ENCODE results near the gene SCN1B.
A peak's percentile ranks its signal among the peaks of the same experiment; 100 is the strongest.

The SCN1B gene

DNA sequence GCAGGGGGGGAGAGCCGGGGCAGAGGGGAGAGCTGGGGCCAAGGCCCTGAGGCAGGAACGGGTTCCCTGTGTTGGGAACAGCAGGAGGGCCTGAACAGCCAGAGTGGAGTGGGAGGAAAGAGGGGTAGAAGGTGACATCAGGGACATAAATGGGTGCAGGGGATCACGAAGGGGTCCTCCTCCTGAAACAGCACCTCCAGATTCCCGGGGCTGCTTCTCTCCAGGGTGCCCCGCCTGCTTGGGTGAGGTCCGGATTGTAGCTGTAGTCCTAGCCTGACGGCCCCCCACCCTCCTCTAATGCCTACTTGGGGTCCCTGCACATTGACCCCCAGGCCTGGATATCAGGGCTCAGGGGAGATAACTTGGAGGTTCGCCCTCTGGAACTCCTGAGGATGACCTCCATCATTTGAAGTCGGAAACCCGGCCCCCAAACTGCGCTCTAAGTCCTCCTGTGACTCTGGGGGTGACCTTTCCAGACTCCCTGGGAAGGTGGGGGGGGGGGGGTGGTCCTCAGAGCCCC is 473 bp upstream of the SCN1B start:
- Histone ChIP-seq H3K9me3 (replicated peaks in 1 of 2; ENCODE audit: control insufficient read depth in 2 of 2, insufficient read depth in 1 of 2, low read depth in 1 of 2, low read length in 2 of 2) (no peaks in the 10 kb centered on the region), H3K23ac (ENCODE audit: low read depth, low read length, poor library complexity) (peak overlapping the region; percentile 91), H3K4me1 (ENCODE audit: control insufficient read depth in 2 of 2, insufficient read depth in 1 of 2, low read depth in 1 of 2, low read length in 2 of 2) (peaks cover 0 to 7% of the 10 kb centered on the region in 2 donors), H2AFZ (ENCODE audit: low read length) (peak overlapping the region; percentile 92), H3K9ac (ENCODE audit: low read depth, low read length, poor library complexity) (no peak overlapping the region), H3K27ac (replicated peaks; ENCODE audit: low read length) (no peak overlapping the region), H2BK5ac (ENCODE audit: low read length) (peak overlapping the region; percentile 53), H3K4ac (ENCODE audit: low read length) (no peak overlapping the region), H3K18ac (ENCODE audit: low read length) (peak overlapping the region; percentile 80), H3K14ac (ENCODE audit: low read length) (no peak overlapping the region), H3K36me3 (replicated peaks in 1 of 2; ENCODE audit: control insufficient read depth in 2 of 2, insufficient read depth in 2 of 2, low read length in 2 of 2) (peaks cover 25 to 36% of the 10 kb centered on the region in 2 donors), H2BK120ac (ENCODE audit: low read depth, low read length) (no peak overlapping the region), H2BK12ac (ENCODE audit: low read length) (no peak overlapping the region), H2AK5ac (ENCODE audit: low read depth, low read length) (peak overlapping the region; percentile 83), H4K8ac (ENCODE audit: low read depth, low read length) (no peak overlapping the region), H2BK15ac (ENCODE audit: low read length) (no peak overlapping the region), H3K4me2 (ENCODE audit: insufficient read depth, low read length, poor library complexity, severe bottlenecking) (peak overlapping the region; percentile 86), H3K79me1 (ENCODE audit: low read depth, low read length) (peaks cover 4% of the 10 kb centered on the region), H4K91ac (ENCODE audit: low read depth, low read length, poor library complexity) (no peak overlapping the region), H3K27me3 (ENCODE audit: control insufficient read depth in 3 of 3, insufficient read depth in 3 of 3, low read depth in 1 of 3, low read length in 3 of 3) (peaks cover 0 to 15% (median 14%) of the 10 kb centered on the region in 3 experiments), H3K4me3 (ENCODE audit: low read length in 2 of 2) (peak overlapping the region; percentile 41 to 64)
- DNase-seq (ENCODE audit: low spot score), result no peak
- no CpG with 5 or more reads among the region's 11 CpGs for WGBS, 2 donors (ENCODE audit: extremely low coverage in 2 of 2, insufficient read length in 2 of 2, insufficient replicate concordance in 1 of 2)

DNA sequence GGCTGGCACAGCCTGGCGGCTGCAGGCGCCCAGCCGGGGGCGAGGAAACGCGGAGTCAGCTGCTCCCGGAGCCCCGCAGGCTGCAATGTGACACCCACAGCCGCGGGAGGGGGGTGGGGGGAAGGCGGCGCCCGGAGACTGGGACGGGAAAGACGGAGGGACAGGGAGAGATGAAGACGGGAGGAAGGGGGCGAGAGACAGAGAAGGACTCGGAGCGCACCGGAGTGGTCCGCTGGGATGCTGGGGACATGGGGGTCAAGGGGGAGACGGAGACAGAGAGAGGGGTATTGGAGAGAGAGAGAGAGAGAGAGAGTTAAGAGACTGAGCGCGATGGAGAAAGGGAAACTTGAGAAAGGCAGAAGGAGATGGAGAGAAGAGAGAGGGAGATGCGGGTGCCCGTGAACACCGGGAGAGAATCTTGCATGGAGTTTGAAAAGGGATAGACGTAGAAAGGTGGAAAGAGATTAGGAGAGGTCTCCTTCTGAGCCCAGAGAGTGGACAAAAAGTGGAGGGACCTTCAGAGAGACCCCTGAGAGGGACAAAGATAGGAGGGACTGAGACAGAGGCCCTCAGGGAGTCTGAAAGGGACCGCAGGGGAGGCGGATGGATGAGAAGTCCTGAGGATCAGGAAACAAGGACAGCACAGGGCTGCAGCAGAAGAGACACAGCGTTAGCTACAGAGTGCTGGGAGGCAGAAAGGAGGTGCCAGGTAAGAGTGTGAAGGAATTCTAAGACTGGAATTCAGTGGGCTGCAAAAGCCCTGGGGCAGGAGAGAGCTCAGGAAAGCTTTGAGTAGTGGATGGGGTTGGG is 1.0 kb downstream of the SCN1B start:
- H3K9me3 ChIP-seq (replicated peaks in 1 of 2; ENCODE audit: control insufficient read depth in 2 of 2, insufficient read depth in 1 of 2, low read depth in 1 of 2, low read length in 2 of 2), result no peaks in the 10 kb centered on the region
- no peak overlapping the region for H3K23ac ChIP-seq (ENCODE audit: low read depth, low read length, poor library complexity)
- no peak overlapping the region for H4K8ac ChIP-seq (ENCODE audit: low read depth, low read length)
- WGBS, 2 donors (ENCODE audit: extremely low coverage in 2 of 2, insufficient read length in 2 of 2, insufficient replicate concordance in 1 of 2), result no CpG with 5 or more reads among the region's 31 CpGs
- H3K27me3 ChIP-seq (ENCODE audit: control insufficient read depth in 3 of 3, insufficient read depth in 3 of 3, low read depth in 1 of 3, low read length in 3 of 3), result peaks cover 0 to 15% (median 14%) of the 10 kb centered on the region in 3 experiments
- no peak overlapping the region for H4K91ac ChIP-seq (ENCODE audit: low read depth, low read length, poor library complexity)
- peak overlapping the region; percentile 57 for H3K9ac ChIP-seq (ENCODE audit: low read depth, low read length, poor library complexity)
- DNase-seq (ENCODE audit: low spot score), result no peak
- H2BK5ac ChIP-seq (ENCODE audit: low read length), result no peak overlapping the region
- peaks cover 4% of the 10 kb centered on the region for H3K79me1 ChIP-seq (ENCODE audit: low read depth, low read length)
- H2AK5ac ChIP-seq (ENCODE audit: low read depth, low read length), result no peak overlapping the region
- peak overlapping the region; percentile 71 for H3K14ac ChIP-seq (ENCODE audit: low read length)
- H3K18ac ChIP-seq (ENCODE audit: low read length), result peak overlapping the region; percentile 85
- H2BK120ac ChIP-seq (ENCODE audit: low read depth, low read length), result no peak overlapping the region
- peaks cover 18 to 22% of the 10 kb centered on the region in 2 donors for H3K36me3 ChIP-seq (replicated peaks in 1 of 2; ENCODE audit: control insufficient read depth in 2 of 2, insufficient read depth in 2 of 2, low read length in 2 of 2)
- H3K4me2 ChIP-seq (ENCODE audit: insufficient read depth, low read length, poor library complexity, severe bottlenecking), result peak overlapping the region; percentile 86
- H3K4ac ChIP-seq (ENCODE audit: low read length), result no peak overlapping the region
- H2BK12ac ChIP-seq (ENCODE audit: low read length), result no peak overlapping the region
- peak overlapping the region; percentile 92 for H2AFZ ChIP-seq (ENCODE audit: low read length)
- H3K27ac ChIP-seq (replicated peaks; ENCODE audit: low read length), result no peak overlapping the region
- H2BK15ac ChIP-seq (ENCODE audit: low read length), result no peak overlapping the region
- peak overlapping the region; percentile 41 to 81 for H3K4me3 ChIP-seq (ENCODE audit: low read length in 2 of 2)
- peaks cover 0 to 7% of the 10 kb centered on the region in 2 donors for H3K4me1 ChIP-seq (ENCODE audit: control insufficient read depth in 2 of 2, insufficient read depth in 1 of 2, low read depth in 1 of 2, low read length in 2 of 2)

DNA sequence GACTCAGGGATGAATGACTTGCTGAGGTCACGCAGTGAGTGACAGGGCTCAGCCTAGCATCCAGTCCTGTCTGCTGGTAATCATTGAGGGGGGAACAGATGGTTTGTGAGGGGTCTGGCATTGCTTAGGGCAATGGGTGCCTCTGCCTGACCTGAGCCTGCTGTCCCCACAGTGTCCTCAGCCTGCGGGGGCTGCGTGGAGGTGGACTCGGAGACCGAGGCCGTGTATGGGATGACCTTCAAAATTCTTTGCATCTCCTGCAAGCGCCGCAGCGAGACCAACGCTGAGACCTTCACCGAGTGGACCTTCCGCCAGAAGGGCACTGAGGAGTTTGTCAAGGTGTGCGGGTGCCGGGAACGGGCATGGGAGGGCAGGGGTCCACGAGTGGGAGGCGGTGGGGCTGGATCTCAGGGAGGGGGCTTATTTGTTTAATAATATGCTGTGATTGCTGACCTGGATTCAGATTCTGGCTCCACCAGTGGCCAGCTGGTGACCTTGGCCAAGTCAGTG is 2.1 kb downstream of the SCN1B start:
- Histone ChIP-seq H3K27me3 (ENCODE audit: control insufficient read depth in 3 of 3, insufficient read depth in 3 of 3, low read depth in 1 of 3, low read length in 3 of 3) (peaks cover 0 to 15% (median 14%) of the 10 kb centered on the region in 3 experiments), H2BK120ac (ENCODE audit: low read depth, low read length) (peak overlapping the region; percentile 81), H3K4me1 (ENCODE audit: control insufficient read depth in 2 of 2, insufficient read depth in 1 of 2, low read depth in 1 of 2, low read length in 2 of 2) (peaks cover 0 to 7% of the 10 kb centered on the region in 2 donors), H4K91ac (ENCODE audit: low read depth, low read length, poor library complexity) (peak overlapping the region; percentile 85), H2AFZ (ENCODE audit: low read length) (no peak overlapping the region), H3K4me2 (ENCODE audit: insufficient read depth, low read length, poor library complexity, severe bottlenecking) (no peak overlapping the region), H3K27ac (replicated peaks; ENCODE audit: low read length) (no peak overlapping the region), H2BK12ac (ENCODE audit: low read length) (no peak overlapping the region), H3K4ac (ENCODE audit: low read length) (no peak overlapping the region), H3K4me3 (ENCODE audit: low read length in 2 of 2) (no peak overlapping the region), H2AK5ac (ENCODE audit: low read depth, low read length) (peak overlapping the region; percentile 83), H2BK15ac (ENCODE audit: low read length) (peak overlapping the region; percentile 45), H3K23ac (ENCODE audit: low read depth, low read length, poor library complexity) (no peak overlapping the region), H2BK5ac (ENCODE audit: low read length) (peak overlapping the region; percentile 39), H3K36me3 (replicated peaks in 1 of 2; ENCODE audit: control insufficient read depth in 2 of 2, insufficient read depth in 2 of 2, low read length in 2 of 2) (peaks cover 10% of the 10 kb centered on the region in 2 donors), H4K8ac (ENCODE audit: low read depth, low read length) (no peak overlapping the region), H3K79me1 (ENCODE audit: low read depth, low read length) (peaks cover 2% of the 10 kb centered on the region), H3K9me3 (replicated peaks in 1 of 2; ENCODE audit: control insufficient read depth in 2 of 2, insufficient read depth in 1 of 2, low read depth in 1 of 2, low read length in 2 of 2) (no peaks in the 10 kb centered on the region), H3K9ac (ENCODE audit: low read depth, low read length, poor library complexity) (peak overlapping the region; percentile 50), H3K18ac (ENCODE audit: low read length) (peak overlapping the region; percentile 83), H3K14ac (ENCODE audit: low read length) (peak overlapping the region; percentile 94)
- no peak for DNase-seq (ENCODE audit: low spot score)
- WGBS, 2 donors (ENCODE audit: extremely low coverage in 2 of 2, insufficient read length in 2 of 2, insufficient replicate concordance in 1 of 2), result no CpG with 5 or more reads among the region's 17 CpGs
